HCT116 (cell line): Measurements from ENCODE around the gene DIDO1. TPM values are rescaled to one million over a fixed set of nuclear protein-coding genes. Genes with fewer than 3 reads are reported as not detected.

Experiments used
- ATAC-seq: fragments of 200-7000 bp; cut with Tn5 transposase; 2 replicates; pipeline ENCODE4 v1.9.1; 2020; ENCODE audit warnings: mild to moderate bottlenecking, moderate library complexity
- BruUV-seq: library from RNA; stranded (reverse); fragments of 400-500 nt; replicated peaks from 2 replicates; lab custom pipeline; 2021; lab: Mats Ljungman, UMichigan
- CTCF ChIA-PET: fragments of 300-600 bp; sonication (Branson Sonifier 250); formaldehyde crosslinking; loops from one replicate; lab custom pipeline; 2021; ENCODE audit warnings: antibody characterized with exemption; lab: Charles Lee
- POLR2A ChIA-PET: fragments of 300-600, 350-600 bp; sonication (Branson Sonifier 250); formaldehyde crosslinking; loops from one replicate; lab custom pipeline; 2021; ENCODE audit warnings: antibody characterized with exemption; lab: Charles Lee
- RAD21 ChIA-PET, 2 experiments: fragments of 300-600 bp; sonication (Branson Sonifier 250); formaldehyde crosslinking; loops; one replicate each; lab custom pipeline; 2023; ENCODE audit warnings: low total read pairs in 2 of 2; ENCODE audit not compliant: uncharacterized antibody in 2 of 2, unreplicated experiment in 2 of 2, low non-redundant PET in 1 of 2; lab: Charles Lee
- DNase-seq: peaks from one replicate; pipeline ENCODE4 v3.0.0-alpha.2; 2010; ENCODE audit warnings: low read depth, low spot score
- H2AFZ ChIP-seq: fragments of 200-600 bp; shearing (Covaris generic), sonication (generic); 2 replicates; pipeline ENCODE4 v1.6.1; 2017; ENCODE audit warnings: low read depth, mixed run types, mixed read lengths, antibody characterized with exemption, low read length; ENCODE audit not compliant: poor library complexity, severe bottlenecking
- H3K27ac ChIP-seq: 2 replicates; pipeline ENCODE4 v1.5.1; 2012; ENCODE audit warnings: low read depth, low read length
- H3K27me3 ChIP-seq: fragments of 200-600 bp; sonication (generic); 2 replicates; pipeline ENCODE4 v1.6.1; 2016; ENCODE audit warnings: mixed run types, low read length, mixed read lengths; ENCODE audit not compliant: insufficient read depth
- H3K36me3 ChIP-seq, 2 experiments: fragments of 200-500 bp in 1 of 2; fragments of 200-600 bp in 1 of 2; sonication (Bioruptor generic) in 1 of 2; sonication (generic) in 1 of 2; 2 replicates each; pipeline versions ENCODE4 v1.5.1 to v1.6.1; 2014 to 2016; ENCODE audit warnings: low read length in 2 of 2, inconsistent platforms in 1 of 2, mixed read lengths in 1 of 2, mixed run types in 1 of 2; ENCODE audit not compliant: insufficient read depth in 2 of 2, control insufficient read depth in 1 of 2
- H3K4me1 ChIP-seq, 2 experiments: fragments of 200-600 bp in 1 of 2; sonication (generic) in 1 of 2; 2 replicates each; pipeline versions ENCODE4 v1.5.1 to v1.6.1; 2012 to 2017; ENCODE audit warnings: low read length in 2 of 2, inconsistent platforms in 1 of 2, mild to moderate bottlenecking in 1 of 2, mixed read lengths in 1 of 2, mixed run types in 1 of 2, moderate library complexity in 1 of 2; ENCODE audit not compliant: insufficient read depth in 2 of 2, control insufficient read depth in 1 of 2
- H3K4me2 ChIP-seq: fragments of 200-600 bp; sonication (generic); 2 replicates; pipeline ENCODE4 v1.6.1; 2017; ENCODE audit warnings: mixed run types, low read length, mixed read lengths
- H3K4me3 ChIP-seq, 2 experiments: fragments of 200-600 bp in 1 of 2; sonication (generic) in 1 of 2; replicated peaks in 1 of 2; 2 replicates each; pipeline ENCODE4 v1.5.1; 2011 to 2016; ENCODE audit warnings: low read length in 2 of 2, control low read depth in 1 of 2, low read depth in 1 of 2, mild to moderate bottlenecking in 1 of 2, mixed read lengths in 1 of 2, mixed run types in 1 of 2
- H3K79me2 ChIP-seq: fragments of 200-600 bp; sonication (generic); 2 replicates; pipeline ENCODE4 v1.6.1; 2017; ENCODE audit warnings: mild to moderate bottlenecking, mixed run types, low read length, moderate library complexity, mixed read lengths; ENCODE audit not compliant: insufficient read depth
- H3K9ac ChIP-seq: fragments of 200-600 bp; sonication (generic); 2 replicates; pipeline ENCODE4 v1.6.1; 2016; ENCODE audit warnings: low read length, mixed read lengths
- H3K9me2 ChIP-seq: fragments of 200-600 bp; sonication (generic), shearing (Covaris generic); 2 replicates; pipeline ENCODE4 v1.6.1; 2017; ENCODE audit warnings: mixed run types, mild to moderate bottlenecking, moderate library complexity; ENCODE audit not compliant: insufficient read depth
- H3K9me3 ChIP-seq, 2 experiments: fragments of 200-500 bp in 1 of 2; fragments of 200-600 bp in 1 of 2; sonication (Bioruptor generic) in 1 of 2; sonication (generic) in 1 of 2; 2 replicates each; pipeline ENCODE4 v1.6.1; 2014 to 2017; ENCODE audit warnings: low read length in 2 of 2, mixed read lengths in 2 of 2, inconsistent platforms in 1 of 2, low read depth in 1 of 2, mild to moderate bottlenecking in 1 of 2, mixed run types in 1 of 2, moderate library complexity in 1 of 2; ENCODE audit not compliant: control insufficient read depth in 1 of 2, insufficient read depth in 1 of 2
- H4K20me1 ChIP-seq: fragments of 200-600 bp; sonication (generic), shearing (Covaris generic); 2 replicates; pipeline ENCODE4 v1.6.1; 2017; ENCODE audit warnings: mixed run types, mild to moderate bottlenecking, moderate library complexity; ENCODE audit not compliant: insufficient read depth
- ATF3 ChIP-seq: IDR thresholded peaks from 2 replicates; pipeline ENCODE4 v1.6.1; 2012
- CBX3 ChIP-seq: IDR thresholded peaks from 2 replicates; pipeline ENCODE4 v1.6.1; 2012; ENCODE audit warnings: low read depth
- CEBPB ChIP-seq: IDR thresholded peaks from 2 replicates; pipeline ENCODE4 v1.6.1; 2012; ENCODE audit warnings: low read depth
- EGR1 ChIP-seq: IDR thresholded peaks from 2 replicates; pipeline ENCODE4 v1.6.1; 2012; ENCODE audit warnings: low read depth
- ELF1 ChIP-seq: IDR thresholded peaks from 2 replicates; pipeline ENCODE4 v1.6.1; 2012; ENCODE audit warnings: low read depth, borderline replicate concordance
- EZH2 ChIP-seq: fragments of 200-600 bp; sonication (generic); IDR thresholded peaks from 2 replicates; pipeline ENCODE4 v1.6.1; 2017; ENCODE audit warnings: antibody characterized with exemption, mixed run types
- EZH2phosphoT487 ChIP-seq: fragments of 200-600 bp; IDR thresholded peaks from 2 replicates; pipeline ENCODE4 v1.6.1; 2018; ENCODE audit warnings: antibody characterized with exemption, borderline replicate concordance
- FOSL1 ChIP-seq: IDR thresholded peaks from 2 replicates; pipeline ENCODE4 v1.6.1; 2012; ENCODE audit warnings: low read depth
- JUND ChIP-seq: IDR thresholded peaks from 2 replicates; pipeline ENCODE4 v1.6.1; 2012
- POLR2A ChIP-seq: IDR thresholded peaks from 2 replicates; pipeline ENCODE4 v1.7.0; 2011; ENCODE audit warnings: borderline replicate concordance; ENCODE audit not compliant: insufficient read depth, insufficient read length; ENCODE audit errors: extremely low read depth
- POLR2AphosphoS5 ChIP-seq: IDR thresholded peaks from 2 replicates; pipeline ENCODE4 v1.6.1; 2011; ENCODE audit warnings: mild to moderate bottlenecking, low read depth, low read length, moderate library complexity
- RAD21 ChIP-seq: IDR thresholded peaks from 2 replicates; pipeline ENCODE4 v1.6.1; 2012; ENCODE audit warnings: low read depth, mild to moderate bottlenecking
- REST ChIP-seq: IDR thresholded peaks from 2 replicates; pipeline ENCODE4 v1.6.1; 2012; ENCODE audit warnings: low read depth
- SRF ChIP-seq: IDR thresholded peaks from 2 replicates; pipeline ENCODE4 v1.6.1; 2012; ENCODE audit warnings: low read depth
- TCF7L2 ChIP-seq: IDR thresholded peaks from 2 replicates; pipeline ENCODE4 v1.7.0; 2011; ENCODE audit warnings: borderline replicate concordance, inconsistent platforms; ENCODE audit not compliant: insufficient read depth, insufficient read length; ENCODE audit errors: extremely low read depth
- YY1 ChIP-seq: IDR thresholded peaks from 2 replicates; pipeline ENCODE4 v1.6.1; 2011; ENCODE audit warnings: low read length, low read depth, moderate library complexity, mild to moderate bottlenecking; ENCODE audit not compliant: insufficient replicate concordance; ENCODE audit errors: extremely low read depth
- ZFX ChIP-seq: fragments of 450-650 bp; IDR thresholded peaks from 2 replicates; pipeline ENCODE4 v1.6.1; 2017
- ZNF274 ChIP-seq: fragments of 200-500 bp; sonication (Bioruptor generic); IDR thresholded peaks from 2 replicates; pipeline ENCODE4 v1.6.1; 2014; ENCODE audit warnings: mild to moderate bottlenecking, low read depth, low read length, inconsistent platforms
- intact Hi-C: fragments of 100-400 bp; cut with micrococcal nuclease; formaldehyde crosslinking; loops from 2 replicates; pipeline ENCODE4 v1.10.0; 2022
- total RNA-seq: library from RNA; stranded (reverse); gene quantifications from one replicate; pipeline ENCODE4 v1.2.1, GENCODE V29; 2021; ENCODE audit not compliant: unreplicated experiment

DIDO1 gene
- total RNA-seq, 1 experiment from 2014 or later, result 41.4 TPM

GRCh38 chr20:62873280-62873679 lies 53.0 kb downstream of the DIDO1 start:
- no peak for ATAC-seq
- Histone ChIP-seq H3K27me3 (no peaks in the 10 kb centered on the region), H3K9me3 (no peaks in the 10 kb centered on the region; a peak in 1 of 4 replicates), H3K79me2 (no peaks in the 10 kb centered on the region), H2AFZ (no peak overlapping the region), H3K9me2 (no peaks in the 10 kb centered on the region), H3K9ac (no peak overlapping the region), H3K4me2 (peak overlapping the region; percentile 80), H3K4me3 (no peak overlapping the region), H3K4me1 (peaks cover 13 to 26% of the 10 kb centered on the region in 2 experiments), H3K27ac (no peak overlapping the region; the same call in 1 of the 2 replicates), H3K36me3 (no peaks in the 10 kb centered on the region), H4K20me1 (no peaks in the 10 kb centered on the region)
- BruUV-seq, result no TSS peak
- DNase-seq, result no peak
- intact Hi-C loops, result loop anchor here (1.0 kb wide), 1 partner anchor 136 kb away; no protein-coding TSS in a partner anchor
- POLR2A ChIA-PET, result interaction anchor here (1.8 kb wide), 1 partner anchor 10 kb away, joined by 4 read pairs; no protein-coding TSS in a partner anchor
- RAD21 ChIA-PET, result interaction anchor here in 1 of 2 experiments (0.6 kb wide), 1 partner anchor 162 kb away, joined by 3 read pairs; no protein-coding TSS in a partner anchor
- CTCF ChIA-PET, result interaction anchor here (0.7 to 1.2 kb wide), 2 partner anchors 9 to 28 kb away, joined by 3 read pairs; no protein-coding TSS in a partner anchor
- TF ChIP-seq EZH2 (no peak), FOSL1 (no peak), EGR1 (no peak), POLR2AphosphoS5 (no peak), ZNF274 (no peak), RAD21 (no peak), POLR2A (no peak), CEBPB (no peak), ELF1 (no peak), ZFX (no peak)

- ChIA-PET CTCF (interaction anchor here (2.3 kb wide), 1 partner anchor 11 kb away, joined by 7 read pairs; the partner anchor contains the start of gene TCFL5), POLR2A (no interaction called here), RAD21 (no interaction called here)
- no peaks in the 10 kb centered on the region for H3K9me2 ChIP-seq
- H2AFZ ChIP-seq, result no peak overlapping the region
- BruUV-seq, result no TSS peak
- H3K4me2 ChIP-seq, result no peak overlapping the region
- H3K4me1 ChIP-seq, result peaks cover 13 to 26% of the 10 kb centered on the region in 2 experiments
- H3K27ac ChIP-seq, result no peak overlapping the region
- ATAC-seq (no peak), DNase-seq (no peak)
- no peaks in the 10 kb centered on the region; a peak in 1 of 4 replicates for H3K9me3 ChIP-seq
- no peaks in the 10 kb centered on the region for H3K36me3 ChIP-seq
- no peaks in the 10 kb centered on the region for H4K20me1 ChIP-seq
- no peak overlapping the region for H3K4me3 ChIP-seq
- no peaks in the 10 kb centered on the region for H3K27me3 ChIP-seq
- intact Hi-C loops, result loop anchor here (1.0 kb wide), 1 partner anchor 136 kb away; no protein-coding TSS in a partner anchor
- no peaks in the 10 kb centered on the region for H3K79me2 ChIP-seq
- no peak overlapping the region for H3K9ac ChIP-seq
- TF ChIP-seq YY1 (no peak), JUND (no peak), EZH2phosphoT487 (no peak), SRF (no peak), EGR1 (no peak), ZFX (no peak), CBX3 (no peak), TCF7L2 (no peak), POLR2AphosphoS5 (no peak), RAD21 (no peak), REST (no peak), FOSL1 (no peak), ELF1 (no peak), ATF3 (no peak)
Measured at GRCh38 chr20:62872862-62873261, 53.4 kb downstream of the DIDO1 start.
